Endothelial cell of hepatic sinusoid (primary cell): Measurements from ENCODE around the gene ANKRD24.
"Not testable (repeated sequence)": the region's sequence is repeated elsewhere in the genome, so short reads cannot be mapped to it uniquely, and the experiment has no call there.

Source experiments
- in situ Hi-C: cut with HindIII; loops from 2 replicates; pipeline ENCODE4 v1.10.0; 2017; ENCODE audit warnings: low sequenced_read_pairs

The ANKRD24 gene

GRCh38 chr19:4173479-4174212, 8.8 kb upstream of the ANKRD24 start:
- in situ Hi-C loops: no loop called here

- in situ Hi-C loops: no loop called here
These were observed 8.1 kb upstream of the ANKRD24 start for GRCh38 chr19:4174213-4174894.

- in situ Hi-C loops: no loop called here
These were observed 7.4 kb upstream of the ANKRD24 start for GRCh38 chr19:4174895-4175668.

GRCh38 chr19:4175669-4175931, 6.9 kb upstream of the ANKRD24 start:
- in situ Hi-C loops: no loop called here

GRCh38 chr19:4177146-4177545, 5.3 kb upstream of the ANKRD24 start:
- in situ Hi-C loops: no loop called here

- in situ Hi-C loops: no loop called here
These were observed 3.5 kb upstream of the ANKRD24 start for GRCh38 chr19:4178990-4179389.

GRCh38 chr19:4181053-4181508, 1.4 kb upstream of the ANKRD24 start:
- in situ Hi-C loops: no loop called here

GRCh38 chr19:4183967-4184717, 1.7 kb downstream of the ANKRD24 start:
- in situ Hi-C loops: no loop called here

GRCh38 chr19:4184718-4185352, 2.3 kb downstream of the ANKRD24 start:
- in situ Hi-C loops: loop anchor here (5.0 kb wide), 1 partner anchor 53 kb away; no protein-coding TSS in a partner anchor

GRCh38 chr19:4185413-4186086, 3.1 kb downstream of the ANKRD24 start:
- in situ Hi-C loops: loop anchor here (5.0 kb wide), 1 partner anchor 53 kb away; no protein-coding TSS in a partner anchor

- in situ Hi-C loops: loop anchor here (5.0 kb wide), 1 partner anchor 54 kb away; no protein-coding TSS in a partner anchor
These were observed 3.9 kb downstream of the ANKRD24 start for GRCh38 chr19:4186087-4186993.

- in situ Hi-C loops: loop anchor here (5.0 kb wide), 1 partner anchor 55 kb away; no protein-coding TSS in a partner anchor
These were observed 5.0 kb downstream of the ANKRD24 start for GRCh38 chr19:4187313-4188122.

GRCh38 chr19:4189641-4190040, 7.2 kb downstream of the ANKRD24 start:
- in situ Hi-C loops: loop anchor here (5.0 kb wide), 1 partner anchor 57 kb away; no protein-coding TSS in a partner anchor

GRCh38 chr19:4192537-4192936, 10.0 kb downstream of the ANKRD24 start:
- in situ Hi-C loops: not testable (repeated sequence)

- in situ Hi-C loops: no loop called here
These were observed 11.9 kb downstream of the ANKRD24 start for GRCh38 chr19:4194353-4194752.

- in situ Hi-C loops: no loop called here
These were observed 13.5 kb downstream of the ANKRD24 start for GRCh38 chr19:4196009-4196408.

GRCh38 chr19:4196587-4197148, 14.2 kb downstream of the ANKRD24 start:
- in situ Hi-C loops: no loop called here

GRCh38 chr19:4197228-4197624, 14.7 kb downstream of the ANKRD24 start:
- in situ Hi-C loops: no loop called here
